SK-N-SH treated with all-trans-retinoic acid at 6 μM for 48 hours (cell line): ENCODE data around the gene SIM2.

Source experiments
- ATAC-seq: fragments of 200-7000 bp; cut with Tn5 transposase; 3 replicates; pipeline ENCODE4 v1.9.1; 2020; ENCODE audit warnings: mild to moderate bottlenecking, moderate library complexity
- ARNTL ChIP-seq: fragments of 450-650 bp; formaldehyde crosslinking; IDR thresholded peaks from 2 replicates; pipeline ENCODE4 v1.5.0; 2020; ENCODE audit warnings: low read depth, mild to moderate bottlenecking, moderate library complexity, borderline replicate concordance
- BACH2 ChIP-seq: fragments of 250-450 bp; sonication (Bioruptor Pico); IDR thresholded peaks from 2 replicates; pipeline ENCODE4 v1.9.0; 2021; ENCODE audit warnings: mild to moderate bottlenecking, borderline replicate concordance
- CSDC2 ChIP-seq: fragments of 250-450 bp; sonication (Bioruptor Pico); IDR thresholded peaks from 2 replicates; pipeline ENCODE4 v1.5.0; 2020; ENCODE audit warnings: mild to moderate bottlenecking, moderate library complexity
- ESRRG ChIP-seq: fragments of 250-450 bp; sonication (Bioruptor Pico); IDR thresholded peaks from 2 replicates; pipeline ENCODE4 v1.6.1; 2021; ENCODE audit warnings: mild to moderate bottlenecking
- GLIS3 ChIP-seq: fragments of 250-450 bp; sonication (Bioruptor Pico); IDR thresholded peaks from 2 replicates; pipeline ENCODE4 v1.5.0; 2020; ENCODE audit warnings: mild to moderate bottlenecking, moderate library complexity
- ISL1 ChIP-seq: fragments of 250-450 bp; sonication (Bioruptor Pico); IDR thresholded peaks from 2 replicates; pipeline ENCODE4 v2.1.2; 2022; ENCODE audit warnings: mild to moderate bottlenecking, moderate library complexity
- OSR1 ChIP-seq: fragments of 250-450 bp; sonication (Bioruptor Pico); IDR thresholded peaks from 2 replicates; pipeline ENCODE4 v1.8.0; 2022; ENCODE audit warnings: moderate library complexity, mild to moderate bottlenecking, inconsistent platforms
- POU6F1 ChIP-seq: fragments of 250-450 bp; sonication (Bioruptor Pico); IDR thresholded peaks from 2 replicates; pipeline ENCODE4 v1.8.0; 2021; ENCODE audit warnings: low read depth, mild to moderate bottlenecking, moderate library complexity, borderline replicate concordance
- PPARA ChIP-seq: fragments of 250-450 bp; sonication (Bioruptor Pico); IDR thresholded peaks from 2 replicates; pipeline ENCODE4 v1.5.0; 2020; ENCODE audit warnings: mild to moderate bottlenecking, borderline replicate concordance
- RARB ChIP-seq: fragments of 250-450 bp; sonication (Bioruptor Pico); IDR thresholded peaks from 2 replicates; pipeline ENCODE4 v1.8.0; 2021; ENCODE audit warnings: mild to moderate bottlenecking, moderate library complexity
- TCF4 ChIP-seq: fragments of 250-450 bp; sonication (Bioruptor Pico); IDR thresholded peaks from 2 replicates; pipeline ENCODE4 v1.8.0; 2021; ENCODE audit warnings: mild to moderate bottlenecking, moderate library complexity, borderline replicate concordance
- TOX ChIP-seq: fragments of 250-450 bp; sonication (Bioruptor Pico); IDR thresholded peaks from 2 replicates; pipeline ENCODE4 v1.8.0; 2021; ENCODE audit warnings: mild to moderate bottlenecking, moderate library complexity, borderline replicate concordance
- TSHZ2 ChIP-seq: fragments of 250-450 bp; sonication (Bioruptor Pico); IDR thresholded peaks from 2 replicates; pipeline ENCODE4 v1.5.0; 2020; ENCODE audit warnings: mild to moderate bottlenecking, moderate library complexity
- ZFP3 ChIP-seq: fragments of 250-450 bp; sonication (Bioruptor Pico); IDR thresholded peaks from 2 replicates; pipeline ENCODE4 v1.5.0; 2020; ENCODE audit warnings: mild to moderate bottlenecking, moderate library complexity
- ZNF565 ChIP-seq: fragments of 450-650 bp; formaldehyde crosslinking; conservative IDR thresholded peaks from 2 replicates; pipeline ENCODE4 v1.5.0; 2020; ENCODE audit warnings: low read depth, mild to moderate bottlenecking, moderate library complexity
- ZNF70 ChIP-seq: fragments of 450-650 bp; formaldehyde crosslinking; IDR thresholded peaks from 2 replicates; pipeline ENCODE4 v1.5.0; 2020; ENCODE audit warnings: mild to moderate bottlenecking, moderate library complexity
- ZNF8 ChIP-seq: fragments of 450-650 bp; formaldehyde crosslinking; IDR thresholded peaks from 2 replicates; pipeline ENCODE4 v1.5.0; 2020; ENCODE audit warnings: mild to moderate bottlenecking, moderate library complexity
- TF ChIP-seq, protein P1 (sequence below): fragments of 250-450 bp; sonication (Bioruptor Pico); IDR thresholded peaks from 2 replicates; pipeline ENCODE4 v1.5.1; 2021; ENCODE audit warnings: mild to moderate bottlenecking, moderate library complexity
- TF ChIP-seq, protein P2 (sequence below): fragments of 250-450 bp; sonication (Bioruptor Pico); IDR thresholded peaks from 2 replicates; pipeline ENCODE4 v1.5.1; 2020; ENCODE audit warnings: low read depth, mild to moderate bottlenecking, moderate library complexity

The SIM2 gene

DNA sequence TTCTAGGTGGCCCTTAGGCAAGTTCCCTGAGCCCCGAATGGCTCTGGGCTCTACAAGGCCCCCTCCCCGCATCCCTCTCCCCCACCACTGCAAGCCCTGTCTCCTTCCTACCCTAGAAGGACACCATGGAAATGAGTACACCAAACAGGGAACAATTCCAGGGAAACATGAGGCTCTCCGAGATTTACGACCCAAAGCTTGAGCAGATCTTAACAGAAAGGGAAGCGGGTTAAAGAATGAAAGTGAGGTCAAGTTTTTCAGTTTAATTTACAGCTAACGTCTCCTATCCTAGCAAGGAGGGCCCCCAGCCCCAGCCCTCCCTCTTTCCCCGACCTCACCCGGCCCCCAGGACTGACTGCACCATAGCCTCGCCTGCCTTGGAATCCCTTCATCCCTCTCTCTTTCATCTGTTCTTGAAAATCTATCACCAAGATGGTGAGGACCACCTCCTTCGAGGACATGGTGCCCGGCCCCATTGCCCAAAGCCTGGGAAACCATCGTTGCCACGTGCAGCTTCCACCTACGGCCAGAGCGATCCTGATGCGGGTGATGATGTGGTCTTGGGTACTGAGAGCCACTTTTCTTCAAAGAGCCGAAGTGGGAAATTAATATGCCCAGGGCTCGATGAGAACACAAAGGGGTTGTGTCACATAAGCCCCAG, 30.5 kb downstream of the SIM2 start (continued):
- TF ChIP-seq TOX (CRISPR knock-in tag) = no peak
- TF ChIP-seq RARB (CRISPR knock-in tag) = no peak
- TF ChIP-seq ZFP3 = no peak
- TF ChIP-seq ZNF70 (CRISPR knock-in tag) = no peak

DNA sequence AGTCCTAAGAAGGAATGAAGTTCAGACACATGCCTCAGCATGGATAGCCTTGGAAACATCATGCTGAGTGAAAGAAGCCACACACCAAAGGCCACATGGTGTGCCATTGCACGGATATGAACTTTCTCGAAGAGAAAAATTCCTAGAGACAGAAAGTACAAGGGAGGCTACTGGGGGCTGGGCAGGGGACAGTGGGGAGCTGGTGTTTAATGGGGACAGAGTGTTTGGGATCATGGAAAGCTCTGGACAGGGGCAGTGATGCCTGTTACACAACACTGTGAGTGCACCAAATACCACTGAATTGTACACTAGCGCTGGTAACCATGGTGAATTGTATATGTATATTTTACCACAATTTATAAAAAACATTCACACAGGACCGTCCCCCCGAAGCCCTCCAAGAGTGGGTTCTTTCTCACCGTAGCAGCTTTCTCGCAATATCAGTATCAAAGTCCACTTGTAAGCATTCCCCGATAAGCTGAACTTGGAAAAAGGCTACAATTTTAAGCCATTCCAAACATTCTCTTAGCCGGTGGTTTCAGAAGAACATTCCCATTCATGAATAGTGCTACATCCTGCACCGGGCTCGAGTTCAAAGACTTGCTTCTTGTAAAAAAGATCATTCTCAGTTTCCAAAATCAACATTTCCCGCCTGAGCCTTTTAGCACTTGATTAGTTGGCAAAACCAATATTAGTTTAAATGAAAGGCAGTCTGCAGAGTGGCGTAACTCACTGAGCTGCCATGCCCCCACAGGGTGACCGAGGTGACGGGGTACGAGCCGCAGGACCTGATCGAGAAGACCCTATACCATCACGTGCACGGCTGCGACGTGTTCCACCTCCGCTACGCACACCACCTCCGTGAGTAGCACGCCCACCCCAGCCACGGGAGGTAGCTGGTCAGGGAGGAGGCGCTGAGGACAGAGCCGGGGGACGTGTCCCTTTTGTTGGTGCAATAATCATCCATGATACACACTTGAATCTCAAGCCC, 31.7 kb downstream of the SIM2 start:
- ATAC-seq = no peak
- TF ChIP-seq, protein P1, sequence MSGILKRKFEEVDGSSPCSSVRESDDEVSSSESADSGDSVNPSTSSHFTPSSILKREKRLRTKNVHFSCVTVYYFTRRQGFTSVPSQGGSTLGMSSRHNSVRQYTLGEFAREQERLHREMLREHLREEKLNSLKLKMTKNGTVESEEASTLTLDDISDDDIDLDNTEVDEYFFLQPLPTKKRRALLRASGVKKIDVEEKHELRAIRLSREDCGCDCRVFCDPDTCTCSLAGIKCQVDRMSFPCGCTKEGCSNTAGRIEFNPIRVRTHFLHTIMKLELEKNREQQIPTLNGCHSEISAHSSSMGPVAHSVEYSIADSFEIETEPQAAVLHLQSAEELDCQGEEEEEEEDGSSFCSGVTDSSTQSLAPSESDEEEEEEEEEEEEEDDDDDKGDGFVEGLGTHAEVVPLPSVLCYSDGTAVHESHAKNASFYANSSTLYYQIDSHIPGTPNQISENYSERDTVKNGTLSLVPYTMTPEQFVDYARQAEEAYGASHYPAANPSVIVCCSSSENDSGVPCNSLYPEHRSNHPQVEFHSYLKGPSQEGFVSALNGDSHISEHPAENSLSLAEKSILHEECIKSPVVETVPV (CRISPR knock-in tag) = no peak
- TF ChIP-seq GLIS3 (CRISPR knock-in tag) = no peak
- no peak for TF ChIP-seq ZNF8

GRCh38 chr21:36732217-36732616, 33.3 kb downstream of the SIM2 start:
- TF ChIP-seq ARNTL (CRISPR knock-in tag) (no peak), BACH2 (no peak), CSDC2 (no peak), RARB (CRISPR knock-in tag) (no peak), ZNF565 (CRISPR knock-in tag) (no peak), POU6F1 (CRISPR knock-in tag) (no peak), ISL1 (CRISPR knock-in tag) (no peak), TCF4 (CRISPR knock-in tag) (no peak), OSR1 (CRISPR knock-in tag) (no peak), ZNF70 (CRISPR knock-in tag) (no peak)
- TF ChIP-seq, protein P2, sequence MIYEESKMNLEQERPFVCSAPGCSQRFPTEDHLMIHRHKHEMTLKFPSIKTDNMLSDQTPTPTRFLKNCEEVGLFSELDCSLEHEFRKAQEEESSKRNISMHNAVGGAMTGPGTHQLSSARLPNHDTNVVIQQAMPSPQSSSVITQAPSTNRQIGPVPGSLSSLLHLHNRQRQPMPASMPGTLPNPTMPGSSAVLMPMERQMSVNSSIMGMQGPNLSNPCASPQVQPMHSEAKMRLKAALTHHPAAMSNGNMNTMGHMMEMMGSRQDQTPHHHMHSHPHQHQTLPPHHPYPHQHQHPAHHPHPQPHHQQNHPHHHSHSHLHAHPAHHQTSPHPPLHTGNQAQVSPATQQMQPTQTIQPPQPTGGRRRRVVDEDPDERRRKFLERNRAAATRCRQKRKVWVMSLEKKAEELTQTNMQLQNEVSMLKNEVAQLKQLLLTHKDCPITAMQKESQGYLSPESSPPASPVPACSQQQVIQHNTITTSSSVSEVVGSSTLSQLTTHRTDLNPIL (CRISPR knock-in tag) = no peak
- no peak for ATAC-seq

GRCh38 chr21:36732761-36733160, 33.8 kb downstream of the SIM2 start:
- no peak for ATAC-seq
- TF ChIP-seq ZNF70 (CRISPR knock-in tag) = no peak
- no peak for TF ChIP-seq ZNF565 (CRISPR knock-in tag)
- no peak for TF ChIP-seq ESRRG
- no peak for TF ChIP-seq TSHZ2 (CRISPR knock-in tag)
- no peak for TF ChIP-seq POU6F1 (CRISPR knock-in tag)
- TF ChIP-seq GLIS3 (CRISPR knock-in tag) = no peak
- TF ChIP-seq PPARA (CRISPR knock-in tag) = no peak
- TF ChIP-seq, protein P2 (CRISPR knock-in tag) = no peak
- no peak for TF ChIP-seq BACH2
- no peak for TF ChIP-seq ISL1 (CRISPR knock-in tag)
- no peak for TF ChIP-seq ZNF8
- TF ChIP-seq, protein P1 (CRISPR knock-in tag) = no peak
- TF ChIP-seq, all 23 proteins: peak for 0
